AML-193 (cell line): ENCODE data around the gene KRTAP4-4.
"Not testable (repeated sequence)": the region's sequence is repeated elsewhere in the genome, so short reads cannot be mapped to it uniquely, and the experiment has no call there.

ENCODE experiments used
- DNase-seq, 2 experiments: peaks; one replicate each; lab custom pipeline; 2025; lab: John Stamatoyannopoulos, UW

KRTAP4-4 gene

GRCh38 chr17:41160648-41161047 lies at the start of gene KRTAP4-4:
KRTAP4-4 (minus strand) TSS chr17:41160748; CDS start chr17:41160691, 57 bp downstream.
- DNase-seq = no peak

- no peak for DNase-seq
These were observed 39.0 kb upstream of the KRTAP4-4 start for GRCh38 chr17:41199421-41200078.

GRCh38 chr17:41196068-41196467 lies 35.5 kb upstream of the KRTAP4-4 start:
- DNase-seq = no peak

GRCh38 chr17:41190328-41190727 lies 29.8 kb upstream of the KRTAP4-4 start:
- DNase-seq = no peak

- DNase-seq = not testable (repeated sequence)
These were observed 29.3 kb upstream of the KRTAP4-4 start, which contains the start of gene KRTAP9-1 for GRCh38 chr17:41189837-41190318. KRTAP9-1 (plus strand) TSS chr17:41189887; CDS start chr17:41189887, 0 bp downstream.

GRCh38 chr17:41186872-41187271 lies 26.3 kb upstream of the KRTAP4-4 start:
- no peak for DNase-seq

- no peak for DNase-seq
These were observed 24.5 kb upstream of the KRTAP4-4 start for GRCh38 chr17:41185001-41185400.

GRCh38 chr17:41184480-41184961 lies 24.0 kb upstream of the KRTAP4-4 start, which contains the start of gene KRTAP4-1:
KRTAP4-1 (minus strand) TSS chr17:41184911; CDS start chr17:41184854, 57 bp downstream.
- no peak for DNase-seq

- DNase-seq = no peak
These were observed 18.5 kb upstream of the KRTAP4-4 start for GRCh38 chr17:41178843-41179616.

- no peak for DNase-seq
These were observed 17.8 kb upstream of the KRTAP4-4 start for GRCh38 chr17:41178341-41178740.

- no peak for DNase-seq
These were observed 17.3 kb upstream of the KRTAP4-4 start, which contains the start of gene KRTAP4-2 for GRCh38 chr17:41177727-41178271. KRTAP4-2 (minus strand) TSS chr17:41178221; CDS start chr17:41178164, 57 bp downstream.

- no peak for DNase-seq
These were observed 16.3 kb upstream of the KRTAP4-4 start for GRCh38 chr17:41176744-41177387.

- DNase-seq = no peak
These were observed 11.3 kb upstream of the KRTAP4-4 start for GRCh38 chr17:41171886-41172285.

GRCh38 chr17:41168121-41168520 lies 7.6 kb upstream of the KRTAP4-4 start, which contains the start of gene KRTAP4-3:
KRTAP4-3 (minus strand) TSS chr17:41168221; CDS start chr17:41168172, 49 bp downstream.
- DNase-seq = no peak

- no peak for DNase-seq
These were observed 7.0 kb upstream of the KRTAP4-4 start for GRCh38 chr17:41167561-41167960.

GRCh38 chr17:41163828-41164227 lies 3.3 kb upstream of the KRTAP4-4 start:
- DNase-seq = no peak

- not testable (repeated sequence) for DNase-seq
These were observed 358 bp downstream of the KRTAP4-4 start for GRCh38 chr17:41160190-41160589.

- no peak for DNase-seq
These were observed 6.7 kb downstream of the KRTAP4-4 start for GRCh38 chr17:41153856-41154255.

- DNase-seq = no peak
These were observed 9.0 kb downstream of the KRTAP4-4 start for GRCh38 chr17:41151525-41151924.

GRCh38 chr17:41150026-41150425 lies 10.5 kb downstream of the KRTAP4-4 start:
- DNase-seq = no peak

- no peak for DNase-seq
These were observed 10.9 kb downstream of the KRTAP4-4 start, which contains the start of gene KRTAP4-5 for GRCh38 chr17:41149652-41149985. KRTAP4-5 (minus strand) TSS chr17:41149825; CDS start chr17:41149767, 58 bp downstream.
